Measurements from ENCODE around the gene EFEMP2.
A peak's percentile ranks its signal among the peaks of the same experiment; 100 is the strongest.

The EFEMP2 gene

DNA sequence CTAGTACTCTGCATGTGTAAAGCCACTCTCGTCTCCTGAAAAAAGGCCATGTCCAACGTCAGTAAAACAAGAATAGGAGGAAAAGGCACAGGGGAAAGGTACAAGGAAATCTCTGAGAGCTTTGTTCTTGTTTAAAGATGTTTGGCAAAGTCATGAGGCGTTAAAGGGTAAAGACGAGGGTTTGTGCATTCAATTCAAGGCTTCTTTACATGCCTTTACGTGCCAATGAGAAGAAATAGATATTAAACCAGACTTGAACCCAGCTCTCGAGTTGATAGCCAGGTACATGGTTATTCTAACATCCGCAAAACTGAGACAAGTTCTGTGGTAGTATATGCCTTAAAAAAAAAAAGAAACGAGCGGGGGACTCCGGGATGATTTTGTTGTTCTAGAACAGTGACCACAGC, 13.9 kb downstream of the EFEMP2 start (continued):
- TF ChIP-seq, protein P1, sequence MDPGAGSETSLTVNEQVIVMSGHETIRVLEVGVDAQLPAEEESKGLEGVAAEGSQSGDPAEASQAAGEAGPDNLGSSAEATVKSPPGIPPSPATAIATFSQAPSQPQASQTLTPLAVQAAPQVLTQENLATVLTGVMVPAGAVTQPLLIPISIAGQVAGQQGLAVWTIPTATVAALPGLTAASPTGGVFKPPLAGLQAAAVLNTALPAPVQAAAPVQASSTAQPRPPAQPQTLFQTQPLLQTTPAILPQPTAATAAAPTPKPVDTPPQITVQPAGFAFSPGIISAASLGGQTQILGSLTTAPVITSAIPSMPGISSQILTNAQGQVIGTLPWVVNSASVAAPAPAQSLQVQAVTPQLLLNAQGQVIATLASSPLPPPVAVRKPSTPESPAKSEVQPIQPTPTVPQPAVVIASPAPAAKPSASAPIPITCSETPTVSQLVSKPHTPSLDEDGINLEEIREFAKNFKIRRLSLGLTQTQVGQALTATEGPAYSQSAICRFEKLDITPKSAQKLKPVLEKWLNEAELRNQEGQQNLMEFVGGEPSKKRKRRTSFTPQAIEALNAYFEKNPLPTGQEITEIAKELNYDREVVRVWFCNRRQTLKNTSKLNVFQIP (CRISPR knock-in tag; IDR thresholded peaks at IDR 0.05; ENCODE audit: borderline replicate concordance, low read depth) = no peak
- TF ChIP-seq TSHZ2 (CRISPR knock-in tag; IDR thresholded peaks at IDR 0.05) (no peak), BACH2 (CRISPR knock-in tag; IDR thresholded peaks at IDR 0.05; ENCODE audit: borderline replicate concordance) (no peak), ZFP3 (CRISPR knock-in tag; IDR thresholded peaks at IDR 0.05) (no peak), RARB (CRISPR knock-in tag; IDR thresholded peaks at IDR 0.05) (no peak), ISL1 (CRISPR knock-in tag; IDR thresholded peaks at IDR 0.05) (no peak), ZNF70 (CRISPR knock-in tag; IDR thresholded peaks at IDR 0.05) (no peak), ARNTL (CRISPR knock-in tag; IDR thresholded peaks at IDR 0.05; ENCODE audit: borderline replicate concordance, low read depth) (no peak), CSDC2 (CRISPR knock-in tag; IDR thresholded peaks at IDR 0.05) (no peak), PPARA (CRISPR knock-in tag; IDR thresholded peaks at IDR 0.05; ENCODE audit: borderline replicate concordance) (no peak), ZFP30 (CRISPR knock-in tag; IDR thresholded peaks at IDR 0.05) (no peak)

DNA sequence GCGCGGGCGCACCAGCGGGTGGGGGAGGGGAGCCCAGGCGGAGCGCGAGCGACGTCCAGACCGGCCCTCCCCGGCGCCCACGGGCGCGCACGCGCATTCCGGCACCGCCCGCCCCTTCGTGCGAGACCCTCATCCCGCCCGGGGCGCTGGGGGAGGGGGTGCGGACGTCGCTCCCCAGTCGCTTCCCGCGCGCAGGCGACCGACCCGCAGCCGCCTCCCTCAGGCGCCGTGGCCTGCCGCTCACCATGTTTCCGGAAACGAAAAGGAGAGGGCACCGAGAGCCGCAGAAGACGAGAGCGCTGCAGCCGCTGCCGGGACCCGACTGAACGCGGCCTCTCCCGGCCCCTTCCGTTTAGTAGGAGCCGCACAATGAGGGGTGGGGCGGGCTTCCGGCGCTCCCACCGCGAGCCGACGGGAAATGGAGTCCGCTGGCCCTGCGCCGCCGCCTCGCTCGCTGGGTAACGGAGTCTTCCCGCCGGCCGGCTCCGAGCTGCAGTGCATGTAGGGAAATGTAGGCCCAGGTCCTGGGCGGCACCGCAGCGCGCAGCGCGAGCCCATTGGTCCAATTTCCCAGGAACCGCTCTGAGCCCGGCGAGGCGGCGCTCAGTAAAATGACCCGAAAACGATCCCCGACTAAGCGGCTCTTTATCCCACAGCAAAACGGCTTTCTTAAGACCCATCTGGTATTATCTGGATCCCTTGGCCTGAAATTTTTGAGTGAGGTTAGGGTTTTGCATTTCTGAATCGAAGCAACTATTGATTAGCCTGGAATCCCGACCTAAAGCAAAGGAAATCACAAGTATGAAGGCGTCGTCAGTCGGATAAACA, 14.5 kb downstream of the EFEMP2 start, which contains the start of gene CFL1:
TSS of gene CFL1 (minus strand) at position 328 of the 828 bp plus-strand sequence. CDS start at position 247, 81 bp downstream.
- peak; percentile 72 for ATAC-seq
- no peak for TF ChIP-seq CSDC2 (CRISPR knock-in tag; IDR thresholded peaks at IDR 0.05)
- TF ChIP-seq ESRRG (CRISPR knock-in tag; IDR thresholded peaks at IDR 0.05) = 0 out of 2 replicates have a peak, but pooled peaks have one; percentile 43
- TF ChIP-seq ZNF70 (CRISPR knock-in tag; IDR thresholded peaks at IDR 0.05) = peak; percentile 65; the same call in 1 of the 2 replicates

DNA sequence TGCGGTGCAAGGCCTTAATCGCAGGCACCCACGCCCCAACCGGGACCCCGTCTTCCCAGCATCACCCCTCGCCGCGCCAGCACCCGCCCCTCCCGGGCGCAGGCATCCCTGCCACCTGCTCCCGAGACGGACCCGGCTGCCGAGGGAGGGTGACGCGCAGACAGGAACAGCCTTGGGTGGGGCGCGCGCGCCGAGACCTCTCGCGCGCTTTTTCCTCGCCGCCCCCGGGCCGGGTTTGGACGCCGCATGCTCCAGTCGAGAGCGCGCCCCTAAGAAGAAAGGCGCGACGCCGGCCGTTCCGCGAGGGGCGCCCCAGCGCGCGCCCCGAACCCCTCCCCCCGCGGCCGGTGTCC, 15.1 kb downstream of the EFEMP2 start:
- TF ChIP-seq ISL1 (CRISPR knock-in tag; IDR thresholded peaks at IDR 0.05) = no peak
- TF ChIP-seq, protein P1 (CRISPR knock-in tag; IDR thresholded peaks at IDR 0.05; ENCODE audit: borderline replicate concordance, low read depth) = no peak
- no peak for TF ChIP-seq TSHZ2 (CRISPR knock-in tag; IDR thresholded peaks at IDR 0.05)
- TF ChIP-seq ZNF565 (CRISPR knock-in tag; conservative IDR thresholded peaks at IDR 0.05; ENCODE audit: low read depth) = no peak
- TF ChIP-seq GLIS3 (CRISPR knock-in tag; IDR thresholded peaks at IDR 0.05) = no peak
- TF ChIP-seq ZNF70 (CRISPR knock-in tag; IDR thresholded peaks at IDR 0.05) = no peak
- TF ChIP-seq ESRRG (CRISPR knock-in tag; IDR thresholded peaks at IDR 0.05) = no peak
- TF ChIP-seq SNAI2 (CRISPR knock-in tag; IDR thresholded peaks at IDR 0.05) = no peak
- no peak for TF ChIP-seq CREB5 (CRISPR knock-in tag; IDR thresholded peaks at IDR 0.05; ENCODE audit: low read depth)
- TF ChIP-seq TCF4 (CRISPR knock-in tag; IDR thresholded peaks at IDR 0.05; ENCODE audit: borderline replicate concordance) = no peak
- no peak for TF ChIP-seq RARB (CRISPR knock-in tag; IDR thresholded peaks at IDR 0.05)
- no peak for TF ChIP-seq ARNTL (CRISPR knock-in tag; IDR thresholded peaks at IDR 0.05; ENCODE audit: borderline replicate concordance, low read depth)
- TF ChIP-seq ZFP3 (CRISPR knock-in tag; IDR thresholded peaks at IDR 0.05) = no peak
- TF ChIP-seq PPARA (CRISPR knock-in tag; IDR thresholded peaks at IDR 0.05; ENCODE audit: borderline replicate concordance) = no peak
- no peak for TF ChIP-seq ZC3H10 (CRISPR knock-in tag; IDR thresholded peaks at IDR 0.05)
- TF ChIP-seq CSRNP3 (CRISPR knock-in tag; IDR thresholded peaks at IDR 0.05) = no peak
- no peak for TF ChIP-seq ZFP30 (CRISPR knock-in tag; IDR thresholded peaks at IDR 0.05)
- TF ChIP-seq ZNF8 (CRISPR knock-in tag; IDR thresholded peaks at IDR 0.05) = no peak
- TF ChIP-seq PATZ1 (CRISPR knock-in tag; IDR thresholded peaks at IDR 0.05; ENCODE audit: borderline replicate concordance) = no peak
- no peak for TF ChIP-seq CSDC2 (CRISPR knock-in tag; IDR thresholded peaks at IDR 0.05)
- no peak for ATAC-seq
